ENCODE measurements around the gene LRMDA.

- TF ChIP-seq CTCF (IDR thresholded peaks at IDR 0.05) = no peak
- TF ChIP-seq EZH2 (IDR thresholded peaks at IDR 0.05) = no peak
These were observed 82.0 kb downstream of the LRMDA start for GRCh38 chr10:75513292-75513885.

All from neural progenitor cell (in vitro differentiated cells).